Measurements from ENCODE around the gene KLK1. TPM values are rescaled to one million over a fixed set of nuclear protein-coding genes. Genes with fewer than 3 reads are reported as not detected.
A peak's percentile ranks its signal among the peaks of the same experiment; 100 is the strongest.

The KLK1 gene
- 1 to 10 TPM in 3 of 4 donors, not detected in 1; 1.0 to 1.4 (median 1.3) TPM for total RNA-seq

- TF ChIP-seq CTCF (IDR thresholded peaks at IDR 0.05): no peak
- DNase-seq (ENCODE audit: low spot score): no peak
- peak; percentile 16 for ATAC-seq (ENCODE audit: low FRiP score)
Measured at GRCh38 chr19:50823389-50824042, at the start of gene KLK1. Gene KLK1, minus strand, starts transcription at chr19:50823787. Its CDS starts 39 bp downstream, at chr19:50823748.

- no peak for TF ChIP-seq CTCF (IDR thresholded peaks at IDR 0.05)
- ATAC-seq (ENCODE audit: low FRiP score): no peak
- DNase-seq (ENCODE audit: low spot score): no peak
Measured at GRCh38 chr19:50873056-50873455, 49.5 kb upstream of the KLK1 start, which contains the start of gene KLK2. Gene KLK2, plus strand, starts transcription at chr19:50873439. Its CDS starts 35 bp downstream, at chr19:50873474.

- no peak for TF ChIP-seq CTCF (IDR thresholded peaks at IDR 0.05)
- ATAC-seq (ENCODE audit: low FRiP score) (no peak), DNase-seq (ENCODE audit: low spot score) (no peak)
Measured at GRCh38 chr19:50870417-50871089, 47.0 kb upstream of the KLK1 start.

- TF ChIP-seq CTCF (IDR thresholded peaks at IDR 0.05): no peak
- DNase-seq (ENCODE audit: low spot score): no peak
- ATAC-seq (ENCODE audit: low FRiP score): no peak
Measured at GRCh38 chr19:50869479-50869878, 45.9 kb upstream of the KLK1 start.

GRCh38 chr19:50861496-50862286 is 38.1 kb upstream of the KLK1 start:
- ATAC-seq (ENCODE audit: low FRiP score) (no peak), DNase-seq (ENCODE audit: low spot score) (no peak)
- no peak for TF ChIP-seq CTCF (IDR thresholded peaks at IDR 0.05)

GRCh38 chr19:50861010-50861409 is 37.4 kb upstream of the KLK1 start:
- no peak for DNase-seq (ENCODE audit: low spot score)
- ATAC-seq (ENCODE audit: low FRiP score): no peak
- TF ChIP-seq CTCF (IDR thresholded peaks at IDR 0.05): no peak

All from omental fat pad (tissue), 4 donors.